Fibroblast of pulmonary artery (primary cell): Measurements from ENCODE around the gene B4GALNT4.

Experiments used
- DNase-seq: peaks from one replicate; pipeline ENCODE4 v3.0.0-alpha.2; 2010; ENCODE audit warnings: low read depth
- H3K4me3 ChIP-seq: replicated peaks from 2 replicates; pipeline ENCODE4 v1.5.1; 2011; ENCODE audit warnings: low read depth, mild to moderate bottlenecking, control low read depth, low read length, moderate library complexity
- CTCF ChIP-seq: IDR thresholded peaks from 2 replicates; pipeline ENCODE4 v1.5.1; 2011; ENCODE audit warnings: mild to moderate bottlenecking, control low read depth, low read length, inconsistent platforms; ENCODE audit errors: missing control alignments

B4GALNT4 gene

GRCh38 chr11:380996-381395 is 11.7 kb downstream of the B4GALNT4 start:
- TF ChIP-seq CTCF = no peak

DNA sequence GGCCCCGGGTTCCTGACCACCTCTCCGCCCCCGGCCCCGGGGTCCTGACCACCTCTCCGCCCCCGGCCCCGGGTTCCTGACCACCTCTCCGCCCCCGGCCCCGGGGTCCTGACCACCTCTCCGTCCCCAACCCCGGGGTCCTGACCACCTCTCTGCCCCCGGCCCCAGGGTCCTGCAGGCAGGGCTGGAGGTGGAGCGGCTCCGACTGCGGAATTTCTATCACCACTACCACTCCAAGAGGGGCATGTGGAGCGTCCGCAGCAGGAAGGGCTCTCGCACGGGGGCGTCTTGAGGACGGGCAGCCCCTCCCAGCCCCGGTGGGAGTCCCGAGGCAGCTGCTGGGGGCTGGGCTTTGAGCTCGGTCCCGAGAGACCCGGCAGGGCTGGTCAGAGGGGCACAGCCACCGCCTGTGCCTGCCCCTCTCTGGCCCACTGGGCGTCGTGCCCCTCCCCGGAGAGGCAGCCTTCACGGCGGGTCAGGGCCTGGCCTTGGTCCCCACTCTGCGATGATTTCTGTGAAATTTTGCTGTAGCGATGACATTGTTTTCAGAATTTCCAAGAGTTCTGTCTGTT is 12.3 kb downstream of the B4GALNT4 start:
- TF ChIP-seq CTCF = no peak
- no peak overlapping the region for H3K4me3 ChIP-seq
- DNase-seq = no peak

More at GRCh38 chr11:380996-381395, 11.7 kb downstream of the B4GALNT4 start:
- DNase-seq = no peak
- no peak overlapping the region for H3K4me3 ChIP-seq

- no peak overlapping the region for H3K4me3 ChIP-seq
- no peak for DNase-seq
- no peak for TF ChIP-seq CTCF
These were observed 12.9 kb downstream of the B4GALNT4 start for GRCh38 chr11:382081-382629.

DNA sequence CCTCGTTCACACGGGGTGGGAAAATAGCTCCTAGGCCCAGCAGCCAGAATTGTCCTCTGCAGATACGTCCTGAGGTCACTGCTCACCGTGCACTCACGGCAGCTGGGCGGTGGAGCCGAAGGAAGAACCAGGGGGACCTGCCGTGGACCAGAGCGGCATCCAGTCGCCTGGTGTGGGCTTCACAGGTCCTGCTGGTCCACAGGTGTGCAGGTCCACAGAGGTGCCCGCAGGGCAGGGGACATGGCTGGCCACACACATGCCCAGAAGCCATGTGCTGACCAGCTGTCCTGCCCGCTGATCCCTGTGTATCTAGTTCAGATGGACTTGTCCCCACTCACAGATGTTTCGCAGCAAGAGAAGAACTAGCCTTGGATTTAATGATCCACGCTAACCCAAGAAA is 14.1 kb downstream of the B4GALNT4 start:
- H3K4me3 ChIP-seq = no peak overlapping the region
- no peak for DNase-seq
- TF ChIP-seq CTCF = no peak

DNA sequence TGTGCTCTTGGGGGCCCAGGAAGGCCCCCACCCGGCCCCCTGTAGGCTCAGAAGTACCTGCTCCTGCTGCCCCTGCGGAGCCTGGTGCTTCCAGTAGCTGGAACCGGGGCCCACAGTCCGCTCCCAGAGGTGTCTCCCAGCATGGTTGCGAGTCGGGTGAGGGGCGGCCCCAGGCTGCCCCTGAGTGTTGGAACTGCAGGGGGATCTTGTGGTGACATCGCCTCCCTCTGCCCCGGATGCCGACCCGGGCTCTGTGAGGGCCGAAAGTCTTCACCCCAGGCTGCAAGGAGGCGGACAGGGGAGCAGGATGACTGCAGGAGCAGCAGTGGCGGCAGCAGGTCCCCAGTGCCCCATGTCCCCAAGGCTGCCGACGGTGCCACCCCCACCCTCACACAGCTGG is 15.2 kb downstream of the B4GALNT4 start:
- DNase-seq = no peak
- TF ChIP-seq CTCF = no peak
- H3K4me3 ChIP-seq = no peak overlapping the region

GRCh38 chr11:385594-386351 is 16.5 kb downstream of the B4GALNT4 start:
- no peak overlapping the region for H3K4me3 ChIP-seq
- no peak for DNase-seq
- no peak for TF ChIP-seq CTCF
